ENCODE measurements around the gene CARD14. TPM values are rescaled to one million over a fixed set of nuclear protein-coding genes. Genes with fewer than 3 reads are reported as not detected.

Gene CARD14
- total RNA-seq (2014; rRNA removed; shearing (Covaris generic)) (0.52 TPM in 1 of 2 replicates, not detected in the other), polyA plus RNA-seq (2016; fragmentation: Nextera tagmentation; extraction: Ambion mirVana) (0.08 TPM in 1 of 2 replicates, not detected in the other)
- long read RNA-seq: 0 reads

- H3K4me2 ChIP-seq: no peak within 1 kb of the TSS
- H4K20me1 ChIP-seq (replicated peaks; ENCODE audit: insufficient read depth): no peaks in the 10 kb centered on the region
- H3K36me3 Mint-ChIP-seq (ENCODE audit: low read depth): no peaks in the 10 kb centered on the region
- no peaks in the 10 kb centered on the region for H3K9me3 Mint-ChIP-seq
- H3K36me3 ChIP-seq (ENCODE audit: insufficient read depth): no peaks in the 10 kb centered on the region
- no peaks in the 10 kb centered on the region for H3K4me1 ChIP-seq (ENCODE audit: insufficient read depth)
- no peak for DNase-seq (ENCODE audit: low spot score)
- no peaks in the 10 kb centered on the region for H3F3A ChIP-seq (replicated peaks; ENCODE audit: low read depth)
- no peaks in the 10 kb centered on the region for H3K27me3 ChIP-seq (ENCODE audit: insufficient read depth)
- H3K27ac Mint-ChIP-seq: no peak within 1 kb of the TSS
- H3K4me1 Mint-ChIP-seq: no peaks in the 10 kb centered on the region
- H3K27me3 Mint-ChIP-seq (ENCODE audit: insufficient read depth, low read depth, poor library complexity): peaks cover 15% of the 10 kb centered on the region
- H3K4me3 ChIP-seq: no peak within 1 kb of the TSS
- H3K4me3 Mint-ChIP-seq: no peak within 1 kb of the TSS
- H2AFZ ChIP-seq: no peak within 1 kb of the TSS
- no peak for ATAC-seq
- H3K27ac ChIP-seq (ENCODE audit: low read depth): no peak within 1 kb of the TSS
- no peaks in the 10 kb centered on the region for H3K9me2 ChIP-seq (ENCODE audit: insufficient read depth)
- TF ChIP-seq ZNF331 (CRISPR knock-in tag; IDR thresholded peaks at IDR 0.05; ENCODE audit: low read depth) (no peak), JUNB (IDR thresholded peaks at IDR 0.05; ENCODE audit: unreplicated experiment) (no peak), EZH2phosphoT487 (IDR thresholded peaks at IDR 0.05; ENCODE audit: unreplicated experiment) (no peak), EZH2 (IDR thresholded peaks at IDR 0.05; ENCODE audit: low read depth, unreplicated experiment) (no peak), CTCF (conservative IDR thresholded peaks at IDR 0.05; ENCODE audit: low read depth in 2 of 2) (no peak), POLR2AphosphoS5 (IDR thresholded peaks at IDR 0.05; ENCODE audit: low read depth) (no peak), CREB1 (CRISPR knock-in tag; IDR thresholded peaks at IDR 0.05; ENCODE audit: low read depth) (no peak), ZNF114 (CRISPR knock-in tag; IDR thresholded peaks at IDR 0.05) (no peak), STAT1 (IDR thresholded peaks at IDR 0.05; ENCODE audit: unreplicated experiment) (no peak), REST (IDR thresholded peaks at IDR 0.05; ENCODE audit: unreplicated experiment) (no peak), NANOG (IDR thresholded peaks at IDR 0.05; ENCODE audit: borderline replicate concordance) (no peak)
- TF ChIP-seq, protein P1, sequence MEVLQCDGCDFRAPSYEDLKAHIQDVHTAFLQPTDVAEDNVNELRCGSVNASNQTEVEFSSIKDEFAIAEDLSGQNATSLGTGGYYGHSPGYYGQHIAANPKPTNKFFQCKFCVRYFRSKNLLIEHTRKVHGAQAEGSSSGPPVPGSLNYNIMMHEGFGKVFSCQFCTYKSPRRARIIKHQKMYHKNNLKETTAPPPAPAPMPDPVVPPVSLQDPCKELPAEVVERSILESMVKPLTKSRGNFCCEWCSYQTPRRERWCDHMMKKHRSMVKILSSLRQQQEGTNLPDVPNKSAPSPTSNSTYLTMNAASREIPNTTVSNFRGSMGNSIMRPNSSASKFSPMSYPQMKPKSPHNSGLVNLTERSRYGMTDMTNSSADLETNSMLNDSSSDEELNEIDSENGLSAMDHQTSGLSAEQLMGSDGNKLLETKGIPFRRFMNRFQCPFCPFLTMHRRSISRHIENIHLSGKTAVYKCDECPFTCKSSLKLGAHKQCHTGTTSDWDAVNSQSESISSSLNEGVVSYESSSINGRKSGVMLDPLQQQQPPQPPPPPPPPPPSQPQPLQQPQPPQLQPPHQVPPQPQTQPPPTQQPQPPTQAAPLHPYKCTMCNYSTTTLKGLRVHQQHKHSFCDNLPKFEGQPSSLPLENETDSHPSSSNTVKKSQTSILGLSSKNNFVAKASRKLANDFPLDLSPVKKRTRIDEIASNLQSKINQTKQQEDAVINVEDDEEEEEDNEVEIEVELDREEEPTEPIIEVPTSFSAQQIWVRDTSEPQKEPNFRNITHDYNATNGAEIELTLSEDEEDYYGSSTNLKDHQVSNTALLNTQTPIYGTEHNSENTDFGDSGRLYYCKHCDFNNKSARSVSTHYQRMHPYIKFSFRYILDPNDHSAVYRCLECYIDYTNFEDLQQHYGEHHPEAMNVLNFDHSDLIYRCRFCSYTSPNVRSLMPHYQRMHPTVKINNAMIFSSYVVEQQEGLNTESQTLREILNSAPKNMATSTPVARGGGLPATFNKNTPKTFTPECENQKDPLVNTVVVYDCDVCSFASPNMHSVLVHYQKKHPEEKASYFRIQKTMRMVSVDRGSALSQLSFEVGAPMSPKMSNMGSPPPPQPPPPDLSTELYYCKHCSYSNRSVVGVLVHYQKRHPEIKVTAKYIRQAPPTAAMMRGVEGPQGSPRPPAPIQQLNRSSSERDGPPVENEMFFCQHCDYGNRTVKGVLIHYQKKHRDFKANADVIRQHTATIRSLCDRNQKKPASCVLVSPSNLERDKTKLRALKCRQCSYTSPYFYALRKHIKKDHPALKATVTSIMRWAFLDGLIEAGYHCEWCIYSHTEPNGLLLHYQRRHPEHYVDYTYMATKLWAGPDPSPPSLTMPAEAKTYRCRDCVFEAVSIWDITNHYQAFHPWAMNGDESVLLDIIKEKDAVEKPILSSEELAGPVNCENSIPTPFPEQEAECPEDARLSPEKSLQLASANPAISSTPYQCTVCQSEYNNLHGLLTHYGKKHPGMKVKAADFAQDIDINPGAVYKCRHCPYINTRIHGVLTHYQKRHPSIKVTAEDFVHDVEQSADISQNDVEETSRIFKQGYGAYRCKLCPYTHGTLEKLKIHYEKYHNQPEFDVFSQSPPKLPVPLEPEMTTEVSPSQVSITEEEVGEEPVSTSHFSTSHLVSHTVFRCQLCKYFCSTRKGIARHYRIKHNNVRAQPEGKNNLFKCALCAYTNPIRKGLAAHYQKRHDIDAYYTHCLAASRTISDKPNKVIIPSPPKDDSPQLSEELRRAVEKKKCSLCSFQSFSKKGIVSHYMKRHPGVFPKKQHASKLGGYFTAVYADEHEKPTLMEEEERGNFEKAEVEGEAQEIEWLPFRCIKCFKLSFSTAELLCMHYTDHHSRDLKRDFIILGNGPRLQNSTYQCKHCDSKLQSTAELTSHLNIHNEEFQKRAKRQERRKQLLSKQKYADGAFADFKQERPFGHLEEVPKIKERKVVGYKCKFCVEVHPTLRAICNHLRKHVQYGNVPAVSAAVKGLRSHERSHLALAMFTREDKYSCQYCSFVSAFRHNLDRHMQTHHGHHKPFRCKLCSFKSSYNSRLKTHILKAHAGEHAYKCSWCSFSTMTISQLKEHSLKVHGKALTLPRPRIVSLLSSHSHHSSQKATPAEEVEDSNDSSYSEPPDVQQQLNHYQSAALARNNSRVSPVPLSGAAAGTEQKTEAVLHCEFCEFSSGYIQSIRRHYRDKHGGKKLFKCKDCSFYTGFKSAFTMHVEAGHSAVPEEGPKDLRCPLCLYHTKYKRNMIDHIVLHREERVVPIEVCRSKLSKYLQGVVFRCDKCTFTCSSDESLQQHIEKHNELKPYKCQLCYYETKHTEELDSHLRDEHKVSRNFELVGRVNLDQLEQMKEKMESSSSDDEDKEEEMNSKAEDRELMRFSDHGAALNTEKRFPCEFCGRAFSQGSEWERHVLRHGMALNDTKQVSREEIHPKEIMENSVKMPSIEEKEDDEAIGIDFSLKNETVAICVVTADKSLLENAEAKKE (CRISPR knock-in tag; IDR thresholded peaks at IDR 0.05): no peak
- TF ChIP-seq, protein P2, sequence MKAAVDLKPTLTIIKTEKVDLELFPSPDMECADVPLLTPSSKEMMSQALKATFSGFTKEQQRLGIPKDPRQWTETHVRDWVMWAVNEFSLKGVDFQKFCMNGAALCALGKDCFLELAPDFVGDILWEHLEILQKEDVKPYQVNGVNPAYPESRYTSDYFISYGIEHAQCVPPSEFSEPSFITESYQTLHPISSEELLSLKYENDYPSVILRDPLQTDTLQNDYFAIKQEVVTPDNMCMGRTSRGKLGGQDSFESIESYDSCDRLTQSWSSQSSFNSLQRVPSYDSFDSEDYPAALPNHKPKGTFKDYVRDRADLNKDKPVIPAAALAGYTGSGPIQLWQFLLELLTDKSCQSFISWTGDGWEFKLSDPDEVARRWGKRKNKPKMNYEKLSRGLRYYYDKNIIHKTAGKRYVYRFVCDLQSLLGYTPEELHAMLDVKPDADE (IDR thresholded peaks at IDR 0.05): no peak
- H3K79me2 ChIP-seq (replicated peaks; ENCODE audit: insufficient read depth): no peaks in the 10 kb centered on the region
Observed at GRCh38 chr17:80169784-80170500, at the start of gene CARD14. CARD14 (plus strand) TSS chr17:80170030; CDS start chr17:80181439, 11,409 bp downstream.
